Measurements from ENCODE around the gene AMDHD2. TPM values are rescaled to one million over a fixed set of nuclear protein-coding genes. Genes with fewer than 3 reads are reported as not detected.

AMDHD2 gene
- total and polyA plus RNA-seq, 2 of the 13 experiments (the other 11 are each of a cell fraction or from before 2014, with no cell fraction given), result 33.5 to 39.1 TPM

GRCh38 chr16:2473999-2474876, 45.9 kb upstream of the AMDHD2 start (continued):
- TF ChIP-seq, protein P1, sequence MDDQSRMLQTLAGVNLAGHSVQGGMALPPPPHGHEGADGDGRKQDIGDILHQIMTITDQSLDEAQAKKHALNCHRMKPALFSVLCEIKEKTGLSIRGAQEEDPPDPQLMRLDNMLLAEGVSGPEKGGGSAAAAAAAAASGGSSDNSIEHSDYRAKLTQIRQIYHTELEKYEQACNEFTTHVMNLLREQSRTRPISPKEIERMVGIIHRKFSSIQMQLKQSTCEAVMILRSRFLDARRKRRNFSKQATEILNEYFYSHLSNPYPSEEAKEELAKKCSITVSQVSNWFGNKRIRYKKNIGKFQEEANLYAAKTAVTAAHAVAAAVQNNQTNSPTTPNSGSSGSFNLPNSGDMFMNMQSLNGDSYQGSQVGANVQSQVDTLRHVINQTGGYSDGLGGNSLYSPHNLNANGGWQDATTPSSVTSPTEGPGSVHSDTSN (CRISPR knock-in tag; IDR thresholded peaks at IDR 0.05; ENCODE audit: borderline replicate concordance), result no peak
- TF ChIP-seq HBP1 (CRISPR knock-in tag; IDR thresholded peaks at IDR 0.05; ENCODE audit: low read depth), result 0 out of 2 replicates have a peak, but pooled peaks have one; percentile 9
- TF ChIP-seq CHD2 (IDR thresholded peaks at IDR 0.05; ENCODE audit: low read depth, low read length), result no peak
- TF ChIP-seq, protein P2, sequence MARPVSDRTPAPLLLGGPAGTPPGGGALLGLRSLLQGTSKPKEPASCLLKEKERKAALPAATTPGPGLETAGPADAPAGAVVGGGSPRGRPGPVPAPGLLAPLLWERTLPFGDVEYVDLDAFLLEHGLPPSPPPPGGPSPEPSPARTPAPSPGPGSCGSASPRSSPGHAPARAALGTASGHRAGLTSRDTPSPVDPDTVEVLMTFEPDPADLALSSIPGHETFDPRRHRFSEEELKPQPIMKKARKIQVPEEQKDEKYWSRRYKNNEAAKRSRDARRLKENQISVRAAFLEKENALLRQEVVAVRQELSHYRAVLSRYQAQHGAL (CRISPR knock-in tag; IDR thresholded peaks at IDR 0.05; ENCODE audit: not compliant biosample characterization), result no peak
- no peak for TF ChIP-seq ZNF484 (CRISPR knock-in tag; IDR thresholded peaks at IDR 0.05; ENCODE audit: borderline replicate concordance, low read depth)
- TF ChIP-seq ZBTB42 (CRISPR knock-in tag; IDR thresholded peaks at IDR 0.05), result no peak
- TF ChIP-seq, protein P3, sequence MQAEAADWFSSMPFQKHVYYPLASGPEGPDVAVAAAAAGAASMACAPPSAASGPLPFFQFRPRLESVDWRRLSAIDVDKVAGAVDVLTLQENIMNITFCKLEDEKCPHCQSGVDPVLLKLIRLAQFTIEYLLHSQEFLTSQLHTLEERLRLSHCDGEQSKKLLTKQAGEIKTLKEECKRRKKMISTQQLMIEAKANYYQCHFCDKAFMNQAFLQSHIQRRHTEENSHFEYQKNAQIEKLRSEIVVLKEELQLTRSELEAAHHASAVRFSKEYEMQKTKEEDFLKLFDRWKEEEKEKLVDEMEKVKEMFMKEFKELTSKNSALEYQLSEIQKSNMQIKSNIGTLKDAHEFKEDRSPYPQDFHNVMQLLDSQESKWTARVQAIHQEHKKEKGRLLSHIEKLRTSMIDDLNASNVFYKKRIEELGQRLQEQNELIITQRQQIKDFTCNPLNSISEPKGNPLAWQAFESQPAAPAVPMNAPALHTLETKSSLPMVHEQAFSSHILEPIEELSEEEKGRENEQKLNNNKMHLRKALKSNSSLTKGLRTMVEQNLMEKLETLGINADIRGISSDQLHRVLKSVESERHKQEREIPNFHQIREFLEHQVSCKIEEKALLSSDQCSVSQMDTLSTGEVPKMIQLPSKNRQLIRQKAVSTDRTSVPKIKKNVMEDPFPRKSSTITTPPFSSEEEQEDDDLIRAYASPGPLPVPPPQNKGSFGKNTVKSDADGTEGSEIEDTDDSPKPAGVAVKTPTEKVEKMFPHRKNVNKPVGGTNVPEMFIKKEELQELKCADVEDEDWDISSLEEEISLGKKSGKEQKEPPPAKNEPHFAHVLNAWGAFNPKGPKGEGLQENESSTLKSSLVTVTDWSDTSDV (CRISPR knock-in tag; IDR thresholded peaks at IDR 0.05), result no peak
- peak; percentile 42; the same call in 1 of the 2 replicates for TF ChIP-seq TFDP2 (CRISPR knock-in tag; IDR thresholded peaks at IDR 0.05)
- no peak for TF ChIP-seq SP1 (IDR thresholded peaks at IDR 0.05)
- TF ChIP-seq SP1 (CRISPR knock-in tag; IDR thresholded peaks at IDR 0.05), result no peak
- TF ChIP-seq, protein P4, sequence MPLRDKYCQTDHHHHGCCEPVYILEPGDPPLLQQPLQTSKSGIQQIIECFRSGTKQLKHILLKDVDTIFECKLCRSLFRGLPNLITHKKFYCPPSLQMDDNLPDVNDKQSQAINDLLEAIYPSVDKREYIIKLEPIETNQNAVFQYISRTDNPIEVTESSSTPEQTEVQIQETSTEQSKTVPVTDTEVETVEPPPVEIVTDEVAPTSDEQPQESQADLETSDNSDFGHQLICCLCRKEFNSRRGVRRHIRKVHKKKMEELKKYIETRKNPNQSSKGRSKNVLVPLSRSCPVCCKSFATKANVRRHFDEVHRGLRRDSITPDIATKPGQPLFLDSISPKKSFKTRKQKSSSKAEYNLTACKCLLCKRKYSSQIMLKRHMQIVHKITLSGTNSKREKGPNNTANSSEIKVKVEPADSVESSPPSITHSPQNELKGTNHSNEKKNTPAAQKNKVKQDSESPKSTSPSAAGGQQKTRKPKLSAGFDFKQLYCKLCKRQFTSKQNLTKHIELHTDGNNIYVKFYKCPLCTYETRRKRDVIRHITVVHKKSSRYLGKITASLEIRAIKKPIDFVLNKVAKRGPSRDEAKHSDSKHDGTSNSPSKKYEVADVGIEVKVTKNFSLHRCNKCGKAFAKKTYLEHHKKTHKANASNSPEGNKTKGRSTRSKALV (CRISPR knock-in tag; IDR thresholded peaks at IDR 0.05), result peak; percentile 32
- 0 out of 2 replicates have a peak, but pooled peaks have one; percentile 11 for TF ChIP-seq ZNF691 (CRISPR knock-in tag; IDR thresholded peaks at IDR 0.05; ENCODE audit: borderline replicate concordance, low read depth)
- TF ChIP-seq FOXK2 (IDR thresholded peaks at IDR 0.05), result no peak
- no peak for TF ChIP-seq DPF2 (CRISPR knock-in tag; IDR thresholded peaks at IDR 0.05; ENCODE audit: borderline replicate concordance, low read depth)
- no peak for TF ChIP-seq NR1H2 (CRISPR knock-in tag; IDR thresholded peaks at IDR 0.05; ENCODE audit: borderline replicate concordance, low read depth)
- TF ChIP-seq TRIM24 (CRISPR knock-in tag; IDR thresholded peaks at IDR 0.05), result no peak
